Measurements from ENCODE around the gene SNTG2. TPM values are rescaled to one million over a fixed set of nuclear protein-coding genes. Genes with fewer than 3 reads are reported as not detected.

The SNTG2 gene
- total RNA-seq, 1 experiment from 2014 or later = 2.1 TPM

DNA sequence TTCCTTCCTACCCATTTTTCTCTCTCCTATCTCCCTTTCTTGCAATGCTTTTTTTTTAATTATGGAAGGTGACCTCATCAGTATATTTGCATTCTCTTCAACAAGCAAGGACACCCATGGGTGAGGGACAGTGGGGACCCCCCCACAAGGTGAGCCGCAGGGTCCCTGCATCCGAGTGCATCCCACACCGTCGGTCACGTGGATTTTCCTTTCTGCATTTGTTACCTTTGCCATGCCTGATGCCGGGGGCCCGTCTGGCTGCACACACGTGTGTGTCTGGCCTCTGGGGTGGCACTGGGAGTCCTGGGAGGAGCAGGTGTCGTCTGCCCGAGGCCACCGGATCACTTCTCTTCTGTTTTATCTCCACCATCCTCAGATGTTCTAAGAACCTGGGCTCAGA, 30.1 kb upstream of the SNTG2 start:
- no peak for DNase-seq
- H3K36me3 ChIP-seq (replicated peaks; ENCODE audit: control insufficient read depth, insufficient read depth, low read length) = no peaks in the 10 kb centered on the region

DNA sequence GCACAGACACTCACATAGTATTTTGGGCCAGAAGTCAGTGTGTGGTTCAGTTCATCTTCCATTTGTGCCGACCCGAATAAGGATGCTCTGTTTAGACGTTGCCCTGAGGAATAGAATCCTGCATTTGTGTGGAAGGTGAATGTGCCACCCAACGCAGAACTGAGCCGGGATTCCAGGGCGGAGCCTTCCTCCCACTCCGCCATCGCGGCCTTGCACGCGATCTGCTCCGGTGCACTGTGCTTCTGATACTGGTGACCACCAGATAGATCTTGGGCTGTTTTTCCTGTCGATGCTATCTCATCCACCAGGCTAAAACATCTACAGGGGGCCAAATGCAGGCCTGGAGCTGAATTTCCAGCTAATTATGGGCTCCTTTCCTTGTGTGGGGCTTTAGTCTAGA, 29.6 kb upstream of the SNTG2 start:
- 0 out of 2 replicates have a peak, but pooled peaks cover 1% of the 10 kb centered on the region for H3K27me3 ChIP-seq (ENCODE audit: control insufficient read depth, insufficient read depth, low read length)
- no peak overlapping the region for H3K4me3 ChIP-seq (ENCODE audit: insufficient read depth, low read depth, low read length)
- no peaks in the 10 kb centered on the region for H3K36me3 ChIP-seq (replicated peaks; ENCODE audit: control insufficient read depth, insufficient read depth, low read length)
- DNase-seq = no peak

More for the DNA sequence above, 30.1 kb upstream of the SNTG2 start:
- Histone ChIP-seq H3K4me3 (ENCODE audit: insufficient read depth, low read depth, low read length) (no peak overlapping the region), H3K27me3 (ENCODE audit: control insufficient read depth, insufficient read depth, low read length) (0 out of 2 replicates have a peak, but pooled peaks cover 1% of the 10 kb centered on the region)

DNA sequence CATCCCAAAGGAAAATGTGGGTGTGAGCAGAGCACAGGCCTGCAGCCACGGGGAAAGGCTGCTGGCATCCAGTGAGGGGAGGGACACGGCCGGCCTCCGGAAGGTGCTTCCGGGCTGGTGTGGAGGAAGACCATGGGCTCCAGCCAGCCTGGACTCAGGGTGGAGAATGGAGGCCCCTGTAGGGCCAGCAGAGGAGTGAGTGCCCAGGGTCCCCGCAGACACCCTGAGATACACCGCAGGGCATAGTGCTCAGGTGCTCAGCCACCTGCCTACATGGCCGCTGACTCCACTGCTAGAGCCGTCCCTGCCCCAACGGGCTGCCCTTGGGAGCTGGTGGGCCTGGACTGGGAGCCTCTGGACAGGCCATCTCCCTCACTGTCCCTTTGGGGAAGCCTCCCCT, 28.5 kb upstream of the SNTG2 start:
- H3K4me3 ChIP-seq (ENCODE audit: insufficient read depth, low read depth, low read length) = no peak overlapping the region
- H3K36me3 ChIP-seq (replicated peaks; ENCODE audit: control insufficient read depth, insufficient read depth, low read length) = no peaks in the 10 kb centered on the region
- no peak for DNase-seq
- 0 out of 2 replicates have a peak, but pooled peaks cover 1% of the 10 kb centered on the region for H3K27me3 ChIP-seq (ENCODE audit: control insufficient read depth, insufficient read depth, low read length)

DNA sequence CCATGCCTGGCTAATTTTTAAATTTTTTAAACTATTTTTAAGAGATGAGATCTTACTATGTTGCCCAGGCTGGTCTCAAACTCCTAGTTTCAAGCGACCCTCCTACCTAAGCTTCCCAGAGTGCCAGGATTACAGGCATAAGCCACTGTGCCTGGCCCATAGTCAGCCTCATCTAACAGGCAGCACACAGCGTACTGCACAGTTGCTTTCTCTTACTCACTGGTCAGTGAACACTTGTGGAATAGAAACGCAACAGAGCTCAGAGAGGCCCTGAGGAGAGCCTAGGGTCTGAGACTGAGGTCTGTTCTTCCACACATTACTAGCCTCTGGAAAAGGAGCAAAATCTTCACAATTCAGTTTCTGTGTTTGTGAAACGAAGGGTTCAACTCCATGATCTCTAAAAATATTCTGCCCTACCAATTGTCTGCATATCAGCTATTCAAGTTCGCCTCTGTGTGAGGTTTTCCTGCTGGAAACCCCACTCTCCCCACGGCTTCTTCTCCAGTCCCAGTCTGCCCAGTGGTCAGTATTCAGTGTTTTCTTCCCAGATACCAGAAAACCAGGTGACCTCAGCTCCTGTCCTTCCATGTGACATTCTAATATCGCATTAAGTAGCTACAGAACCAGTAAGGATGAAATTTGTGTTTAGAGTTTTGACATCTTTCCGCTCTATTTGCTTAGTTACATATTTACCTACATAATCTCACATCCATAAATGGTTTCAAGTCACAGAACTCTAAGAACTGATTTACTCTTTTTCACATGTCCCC, 26.6 kb upstream of the SNTG2 start:
- Histone ChIP-seq H3K36me3 (replicated peaks; ENCODE audit: control insufficient read depth, insufficient read depth, low read length) (no peaks in the 10 kb centered on the region), H3K27me3 (ENCODE audit: control insufficient read depth, insufficient read depth, low read length) (no peaks in the 10 kb centered on the region; the same call in 1 of the 2 replicates)

DNA sequence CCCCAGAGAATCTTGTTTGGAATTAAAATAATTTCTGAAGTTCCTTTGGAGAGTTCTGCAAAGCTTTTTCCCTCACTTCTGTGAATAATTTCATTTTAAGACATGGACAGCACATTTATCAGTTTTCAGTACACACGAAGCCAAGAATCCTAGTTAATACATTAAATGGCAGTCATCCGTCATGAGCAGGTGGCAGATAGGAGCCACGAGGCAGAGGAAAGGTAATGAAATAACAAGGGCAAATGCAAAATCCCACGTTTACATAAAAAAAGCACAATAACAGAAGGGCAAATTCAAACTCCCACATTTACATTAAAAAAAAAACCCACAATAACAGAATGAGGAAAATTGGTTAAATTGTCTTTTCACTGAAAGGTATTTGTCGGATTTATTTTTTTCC, 25.9 kb upstream of the SNTG2 start:
- Histone ChIP-seq H3K27me3 (ENCODE audit: control insufficient read depth, insufficient read depth, low read length) (no peaks in the 10 kb centered on the region; the same call in 1 of the 2 replicates), H3K4me3 (ENCODE audit: insufficient read depth, low read depth, low read length) (no peak overlapping the region)
- no peak for DNase-seq

More for the DNA sequence above, 26.6 kb upstream of the SNTG2 start:
- no peak for DNase-seq
- H3K4me3 ChIP-seq (ENCODE audit: insufficient read depth, low read depth, low read length) = no peak overlapping the region

DNA sequence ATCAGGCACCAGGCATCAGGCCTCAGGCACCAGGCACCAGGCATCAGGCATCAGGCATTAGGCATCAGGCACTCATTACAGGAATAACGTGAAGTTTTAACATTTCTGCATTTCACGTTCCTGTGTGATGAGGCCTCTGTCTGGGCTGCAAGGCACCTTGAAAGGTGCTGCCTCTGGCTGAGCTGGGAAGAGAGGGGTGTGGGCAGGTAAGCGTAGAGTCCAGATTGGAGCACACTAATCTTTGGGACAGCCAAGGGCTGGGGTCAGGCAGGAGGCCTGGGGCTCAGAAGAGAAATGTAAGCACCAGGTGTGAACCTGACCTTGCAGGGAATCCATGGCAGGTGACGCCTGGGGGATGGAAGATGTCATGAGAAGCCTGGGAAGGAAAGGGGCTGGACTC, 25.3 kb upstream of the SNTG2 start:
- Histone ChIP-seq H3K4me3 (ENCODE audit: insufficient read depth, low read depth, low read length) (no peak overlapping the region), H3K27me3 (ENCODE audit: control insufficient read depth, insufficient read depth, low read length) (no peaks in the 10 kb centered on the region; the same call in 1 of the 2 replicates), H3K36me3 (replicated peaks; ENCODE audit: control insufficient read depth, insufficient read depth, low read length) (no peaks in the 10 kb centered on the region)
- DNase-seq = peak; percentile 62

More for the DNA sequence above, 25.9 kb upstream of the SNTG2 start:
- no peaks in the 10 kb centered on the region for H3K36me3 ChIP-seq (replicated peaks; ENCODE audit: control insufficient read depth, insufficient read depth, low read length)

DNA sequence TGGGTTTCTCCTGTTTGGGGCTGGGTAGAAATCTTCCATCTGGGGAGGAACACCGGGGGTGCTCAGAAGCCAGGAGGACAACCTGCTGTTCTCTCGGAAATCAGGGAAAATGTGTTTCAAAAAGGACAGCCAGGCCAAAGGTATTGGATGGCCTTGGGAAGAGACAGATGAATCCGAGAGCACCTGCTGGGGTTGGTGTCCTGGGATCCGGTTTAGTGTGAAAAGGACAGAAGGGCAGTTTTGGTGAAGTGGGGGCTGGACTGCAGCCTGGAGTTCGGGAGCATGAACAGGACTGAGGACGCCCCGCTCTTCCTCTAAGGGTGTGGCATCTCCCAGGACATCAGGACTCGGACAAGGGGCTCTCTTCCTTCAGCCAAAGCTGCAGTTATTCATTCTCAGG, 24.9 kb upstream of the SNTG2 start:
- DNase-seq = no peak
- no peak overlapping the region for H3K4me3 ChIP-seq (ENCODE audit: insufficient read depth, low read depth, low read length)
- no peaks in the 10 kb centered on the region; the same call in 1 of the 2 replicates for H3K27me3 ChIP-seq (ENCODE audit: control insufficient read depth, insufficient read depth, low read length)
- no peaks in the 10 kb centered on the region for H3K36me3 ChIP-seq (replicated peaks; ENCODE audit: control insufficient read depth, insufficient read depth, low read length)

DNA sequence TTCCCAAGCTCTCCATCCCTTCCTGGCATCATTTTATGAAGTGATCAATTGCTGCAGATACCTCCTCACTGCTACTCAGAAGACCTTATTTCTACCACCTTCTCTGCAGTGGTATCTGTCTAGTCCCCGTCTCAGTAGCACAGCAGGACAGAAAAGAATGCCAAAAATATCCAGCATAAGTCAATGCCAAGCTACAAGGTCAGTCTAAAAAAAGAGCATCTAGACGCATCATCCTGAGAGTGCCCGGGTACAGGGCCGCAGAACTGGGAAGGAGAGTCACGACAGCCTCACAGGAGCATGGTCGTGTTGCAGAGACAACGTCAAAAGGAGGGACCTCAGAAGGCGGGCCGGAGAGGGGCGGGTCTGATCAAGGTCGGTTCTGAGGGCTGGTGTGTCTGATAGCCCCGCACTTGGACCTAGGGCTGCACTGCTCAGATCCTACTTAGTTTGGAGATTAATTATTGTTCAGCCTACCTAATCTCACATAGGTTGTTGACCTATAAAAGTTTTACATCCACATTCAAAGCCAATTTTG, 24.3 kb upstream of the SNTG2 start:
- Histone ChIP-seq H3K27me3 (ENCODE audit: control insufficient read depth, insufficient read depth, low read length) (no peaks in the 10 kb centered on the region; the same call in 1 of the 2 replicates), H3K36me3 (replicated peaks; ENCODE audit: control insufficient read depth, insufficient read depth, low read length) (no peaks in the 10 kb centered on the region), H3K4me3 (ENCODE audit: insufficient read depth, low read depth, low read length) (no peak overlapping the region)
- no peak for DNase-seq

DNA sequence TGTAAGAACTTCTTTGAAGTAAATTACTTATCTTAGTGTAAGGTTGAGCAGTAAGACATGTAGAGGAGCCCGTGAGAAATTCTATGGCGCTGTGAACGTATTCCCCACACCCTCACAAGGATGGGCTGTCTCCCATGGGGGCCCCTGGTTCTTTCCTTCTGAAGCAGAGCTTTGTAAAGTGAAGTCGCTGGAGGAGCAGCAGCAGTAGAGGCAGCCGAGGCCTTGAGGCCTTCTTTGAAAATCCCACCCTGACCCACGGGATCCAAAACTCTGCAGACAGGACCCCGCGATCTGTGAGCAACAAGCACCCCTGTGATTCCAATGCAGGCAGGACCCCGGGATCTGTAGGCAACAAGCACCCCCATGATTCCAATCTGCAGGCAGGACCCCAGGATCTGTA, 23.8 kb upstream of the SNTG2 start:
- Histone ChIP-seq H3K36me3 (replicated peaks; ENCODE audit: control insufficient read depth, insufficient read depth, low read length) (no peaks in the 10 kb centered on the region), H3K4me3 (ENCODE audit: insufficient read depth, low read depth, low read length) (no peak overlapping the region), H3K27me3 (ENCODE audit: control insufficient read depth, insufficient read depth, low read length) (no peaks in the 10 kb centered on the region; the same call in 1 of the 2 replicates)
- no peak for DNase-seq

DNA sequence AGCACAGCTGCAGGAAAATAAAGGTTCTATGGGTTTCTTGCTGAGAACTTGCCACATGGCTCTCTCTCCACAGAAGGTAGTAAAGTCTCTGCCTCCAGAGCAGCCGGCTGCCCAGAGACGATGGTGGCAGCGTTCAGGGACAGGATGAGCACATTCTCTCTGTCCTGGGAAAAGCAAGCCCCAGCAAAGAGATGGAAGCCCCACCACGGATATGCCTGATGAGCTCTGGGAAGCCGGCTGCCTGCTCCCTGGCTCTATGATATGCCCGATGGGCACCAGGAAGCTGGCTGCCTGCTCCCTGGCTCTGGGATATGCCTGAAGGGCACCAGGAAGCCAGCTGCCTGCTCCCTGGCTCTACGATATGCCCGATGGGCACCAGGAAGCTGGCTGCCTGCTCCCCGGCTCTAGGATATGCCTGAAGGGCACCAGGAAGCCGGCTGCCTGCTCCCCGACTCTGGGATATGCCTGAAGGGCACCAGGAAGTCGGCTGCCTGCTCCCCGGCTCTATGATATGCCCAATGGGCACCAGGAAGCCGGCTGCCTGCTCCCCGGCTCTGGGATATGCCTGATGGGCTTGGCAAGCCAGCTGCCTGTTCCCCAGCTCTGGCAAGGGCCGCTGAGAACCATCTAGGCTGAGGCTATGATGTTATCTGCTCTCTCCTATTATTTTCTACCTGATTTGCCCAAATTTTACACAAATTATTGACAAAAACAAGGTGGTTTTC, 21.5 kb upstream of the SNTG2 start:
- H3K36me3 ChIP-seq (replicated peaks; ENCODE audit: control insufficient read depth, insufficient read depth, low read length) = no peaks in the 10 kb centered on the region
- DNase-seq = no peak
- no peaks in the 10 kb centered on the region; the same call in 1 of the 2 replicates for H3K27me3 ChIP-seq (ENCODE audit: control insufficient read depth, insufficient read depth, low read length)
- H3K4me3 ChIP-seq (ENCODE audit: insufficient read depth, low read depth, low read length) = no peak overlapping the region

DNA sequence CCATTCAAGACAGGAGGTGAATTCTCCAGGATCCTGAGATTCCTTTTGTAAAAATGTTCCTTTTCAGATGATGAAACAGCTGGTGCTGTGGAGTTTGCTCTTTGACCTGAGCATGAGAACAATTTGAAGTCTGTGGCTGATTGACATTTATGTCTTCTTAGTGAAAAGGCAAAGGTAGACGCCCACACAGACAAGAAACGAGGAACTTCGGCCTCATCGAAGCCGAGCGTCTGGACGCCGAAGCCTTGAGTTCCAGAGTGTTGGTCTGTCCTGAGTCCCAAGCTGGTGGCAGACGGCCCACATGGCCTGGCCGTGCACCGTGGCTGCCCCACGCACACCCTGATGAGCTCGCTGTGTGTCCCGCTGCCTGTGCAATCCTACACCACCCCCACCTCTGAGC, 20.7 kb upstream of the SNTG2 start:
- Histone ChIP-seq H3K27me3 (ENCODE audit: control insufficient read depth, insufficient read depth, low read length) (no peaks in the 10 kb centered on the region; the same call in 1 of the 2 replicates), H3K36me3 (replicated peaks; ENCODE audit: control insufficient read depth, insufficient read depth, low read length) (no peaks in the 10 kb centered on the region), H3K4me3 (ENCODE audit: insufficient read depth, low read depth, low read length) (no peak overlapping the region)
- DNase-seq = no peak

DNA sequence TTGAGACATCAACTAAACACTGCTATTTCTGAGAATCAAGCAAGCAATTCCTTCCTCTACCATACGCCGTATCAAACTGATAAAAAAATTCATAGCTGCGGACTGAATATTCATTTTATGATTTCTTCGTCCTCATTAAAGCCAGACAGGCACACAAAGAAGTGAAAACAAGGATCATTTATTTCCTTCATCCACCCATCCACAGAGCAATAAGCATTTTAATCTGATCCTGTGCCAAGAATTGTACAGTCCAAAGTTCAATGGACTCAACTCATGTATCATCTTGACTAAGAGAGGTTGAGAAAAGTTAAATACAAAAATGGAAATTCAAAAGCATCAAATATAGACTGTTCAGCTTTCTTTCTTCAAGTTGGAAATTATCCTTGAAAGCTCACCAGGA, 19.7 kb upstream of the SNTG2 start:
- no peak for DNase-seq
- Histone ChIP-seq H3K4me3 (ENCODE audit: insufficient read depth, low read depth, low read length) (no peak overlapping the region), H3K27me3 (ENCODE audit: control insufficient read depth, insufficient read depth, low read length) (no peaks in the 10 kb centered on the region; the same call in 1 of the 2 replicates), H3K36me3 (replicated peaks; ENCODE audit: control insufficient read depth, insufficient read depth, low read length) (no peaks in the 10 kb centered on the region)

DNA sequence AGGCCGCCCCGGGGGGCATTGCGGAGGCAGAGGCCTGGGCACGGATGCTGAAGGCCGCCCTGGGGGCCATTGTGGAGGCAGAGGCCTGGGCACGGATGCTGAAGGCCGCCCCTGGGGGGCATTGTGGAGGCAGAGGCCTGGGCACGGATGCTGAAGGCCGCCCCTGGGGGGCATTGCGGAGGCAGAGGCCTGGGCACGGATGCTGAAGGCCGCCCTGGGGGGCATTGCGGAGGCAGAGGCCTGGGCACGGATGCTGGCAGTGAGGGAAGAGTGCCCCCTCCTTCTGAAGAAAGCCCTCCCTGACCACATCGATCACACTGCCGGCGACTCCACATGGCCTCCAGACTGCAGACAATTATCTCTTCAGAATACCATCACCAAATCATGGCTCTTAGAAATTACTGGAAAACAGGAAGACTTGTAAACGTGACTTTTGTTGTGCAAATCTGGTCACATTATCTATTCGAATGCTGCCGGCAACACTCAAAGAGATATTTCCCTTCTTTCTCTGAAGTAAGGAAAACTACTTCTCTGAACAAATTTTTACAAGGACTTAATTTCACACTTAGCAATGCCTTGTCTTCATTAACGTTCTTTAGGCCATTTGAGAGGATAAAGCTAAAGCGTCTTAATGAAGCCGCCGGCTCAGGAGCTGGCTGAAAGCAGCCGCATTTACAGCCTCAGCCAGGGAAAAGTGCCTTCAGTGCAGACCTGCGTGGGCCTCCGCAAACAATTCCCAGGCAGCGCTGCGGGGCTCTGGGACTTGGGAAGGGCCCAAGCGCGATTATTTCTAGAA, 18.1 kb upstream of the SNTG2 start:
- DNase-seq = peak; percentile 67

DNA sequence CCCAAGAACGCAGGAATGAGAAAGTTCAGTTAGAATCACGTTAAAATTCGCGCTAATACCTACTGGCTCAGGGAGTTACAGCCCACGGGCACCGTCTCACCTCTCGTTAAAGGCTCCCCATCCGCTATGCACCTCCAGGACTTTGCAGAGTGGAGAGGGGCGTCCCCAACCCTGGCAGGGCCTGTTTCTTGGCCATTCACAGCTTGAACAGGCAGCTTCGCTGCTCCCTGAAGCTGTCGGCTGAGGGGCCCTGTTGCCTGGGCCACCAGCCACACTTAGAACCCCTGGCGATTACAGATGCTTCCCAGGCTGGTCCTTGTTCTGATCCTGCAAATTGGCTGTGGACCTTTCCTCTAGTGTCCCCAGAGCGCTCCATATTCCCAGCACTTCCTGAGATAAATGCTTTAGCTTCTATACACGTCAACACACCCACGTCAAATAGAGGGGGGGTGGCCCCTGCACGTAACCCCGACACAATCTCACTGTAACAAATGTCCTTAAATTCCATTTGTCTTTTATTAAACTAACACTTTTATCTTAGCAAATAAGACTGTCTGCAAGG, 16.8 kb upstream of the SNTG2 start:
- no peak for DNase-seq
- no peaks in the 10 kb centered on the region; the same call in 1 of the 2 replicates for H3K27me3 ChIP-seq (ENCODE audit: control insufficient read depth, insufficient read depth, low read length)
- H3K4me3 ChIP-seq (ENCODE audit: insufficient read depth, low read depth, low read length) = no peak overlapping the region
- H3K36me3 ChIP-seq (replicated peaks; ENCODE audit: control insufficient read depth, insufficient read depth, low read length) = no peaks in the 10 kb centered on the region

More for the DNA sequence above, 18.1 kb upstream of the SNTG2 start:
- Histone ChIP-seq H3K36me3 (replicated peaks; ENCODE audit: control insufficient read depth, insufficient read depth, low read length) (no peaks in the 10 kb centered on the region), H3K4me3 (ENCODE audit: insufficient read depth, low read depth, low read length) (no peak overlapping the region), H3K27me3 (ENCODE audit: control insufficient read depth, insufficient read depth, low read length) (no peaks in the 10 kb centered on the region; the same call in 1 of the 2 replicates)

Data from H7 (cell line).